Suprapubic skin (tissue), 3 donors: ENCODE data around the gene UGT1A6.

Experiments
- POLR2A ChIP-seq, 2 donors: fragments of 450-650 bp; IDR thresholded peaks; one replicate each; pipeline ENCODE4 v1.6.1; 2017; ENCODE audit warnings: antibody characterized with exemption in 2 of 2, mild to moderate bottlenecking in 2 of 2, moderate library complexity in 2 of 2
- TF ChIP-seq, protein P1 (sequence below), 2 donors: fragments of 200-600 bp in 1 of 2; fragments of 450-650 bp in 1 of 2; sonication (generic) in 1 of 2; IDR thresholded peaks; one replicate each; pipeline ENCODE4 v1.5.1; 2016 to 2019; ENCODE audit warnings: antibody characterized with exemption in 2 of 2, mild to moderate bottlenecking in 1 of 2, moderate library complexity in 1 of 2

DNA sequence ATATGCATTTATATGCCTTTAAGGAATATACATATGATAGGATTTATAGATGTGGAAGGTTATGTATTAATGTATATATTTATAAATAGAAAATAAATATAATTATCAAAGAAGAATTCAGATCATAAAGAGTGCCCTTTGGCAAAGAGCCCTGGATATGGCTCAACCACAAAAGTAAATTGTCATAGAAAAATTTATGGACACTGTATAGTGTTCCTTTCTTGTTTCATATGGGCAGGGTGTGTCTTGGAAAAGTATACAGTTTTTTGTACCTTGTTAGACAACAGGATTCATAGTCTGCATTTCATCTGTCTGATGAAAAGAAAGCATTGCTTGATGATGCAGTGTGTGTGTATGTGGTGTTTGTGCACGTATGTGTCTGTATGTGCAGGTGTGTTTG is 8.1 kb upstream of the UGT1A6 start:
- TF ChIP-seq, protein P1, sequence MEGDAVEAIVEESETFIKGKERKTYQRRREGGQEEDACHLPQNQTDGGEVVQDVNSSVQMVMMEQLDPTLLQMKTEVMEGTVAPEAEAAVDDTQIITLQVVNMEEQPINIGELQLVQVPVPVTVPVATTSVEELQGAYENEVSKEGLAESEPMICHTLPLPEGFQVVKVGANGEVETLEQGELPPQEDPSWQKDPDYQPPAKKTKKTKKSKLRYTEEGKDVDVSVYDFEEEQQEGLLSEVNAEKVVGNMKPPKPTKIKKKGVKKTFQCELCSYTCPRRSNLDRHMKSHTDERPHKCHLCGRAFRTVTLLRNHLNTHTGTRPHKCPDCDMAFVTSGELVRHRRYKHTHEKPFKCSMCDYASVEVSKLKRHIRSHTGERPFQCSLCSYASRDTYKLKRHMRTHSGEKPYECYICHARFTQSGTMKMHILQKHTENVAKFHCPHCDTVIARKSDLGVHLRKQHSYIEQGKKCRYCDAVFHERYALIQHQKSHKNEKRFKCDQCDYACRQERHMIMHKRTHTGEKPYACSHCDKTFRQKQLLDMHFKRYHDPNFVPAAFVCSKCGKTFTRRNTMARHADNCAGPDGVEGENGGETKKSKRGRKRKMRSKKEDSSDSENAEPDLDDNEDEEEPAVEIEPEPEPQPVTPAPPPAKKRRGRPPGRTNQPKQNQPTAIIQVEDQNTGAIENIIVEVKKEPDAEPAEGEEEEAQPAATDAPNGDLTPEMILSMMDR (IDR thresholded peaks at IDR 0.05), result no peak
- no peak for TF ChIP-seq POLR2A (IDR thresholded peaks at IDR 0.05)
